AG09319 (cell line): Measurements from ENCODE around the gene CKS1B.

ENCODE experiments used
- DNase-seq: peaks from one replicate; pipeline ENCODE4 v3.0.0-alpha.2; 2010; ENCODE audit warnings: low read depth; ENCODE audit errors: extremely low read depth
- TF ChIP-seq, protein P1 (sequence below): IDR thresholded peaks from 2 replicates; pipeline ENCODE4 v1.5.1; 2011; ENCODE audit warnings: low read depth, mild to moderate bottlenecking, inconsistent platforms, low read length, moderate library complexity

Gene CKS1B

DNA sequence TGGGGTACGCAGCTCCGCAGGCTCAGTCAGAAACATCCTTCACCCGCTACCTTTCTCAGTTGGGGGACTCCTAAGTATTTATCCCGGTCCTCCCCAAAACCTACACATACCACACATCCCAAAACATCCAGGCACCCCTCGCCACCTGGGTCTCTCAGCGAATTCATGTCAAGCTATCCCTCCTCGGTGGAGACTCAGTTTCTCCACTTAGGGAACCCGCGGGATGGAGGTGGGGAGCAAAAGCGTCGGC lies 26.9 kb downstream of the CKS1B start:
- TF ChIP-seq, protein P1, sequence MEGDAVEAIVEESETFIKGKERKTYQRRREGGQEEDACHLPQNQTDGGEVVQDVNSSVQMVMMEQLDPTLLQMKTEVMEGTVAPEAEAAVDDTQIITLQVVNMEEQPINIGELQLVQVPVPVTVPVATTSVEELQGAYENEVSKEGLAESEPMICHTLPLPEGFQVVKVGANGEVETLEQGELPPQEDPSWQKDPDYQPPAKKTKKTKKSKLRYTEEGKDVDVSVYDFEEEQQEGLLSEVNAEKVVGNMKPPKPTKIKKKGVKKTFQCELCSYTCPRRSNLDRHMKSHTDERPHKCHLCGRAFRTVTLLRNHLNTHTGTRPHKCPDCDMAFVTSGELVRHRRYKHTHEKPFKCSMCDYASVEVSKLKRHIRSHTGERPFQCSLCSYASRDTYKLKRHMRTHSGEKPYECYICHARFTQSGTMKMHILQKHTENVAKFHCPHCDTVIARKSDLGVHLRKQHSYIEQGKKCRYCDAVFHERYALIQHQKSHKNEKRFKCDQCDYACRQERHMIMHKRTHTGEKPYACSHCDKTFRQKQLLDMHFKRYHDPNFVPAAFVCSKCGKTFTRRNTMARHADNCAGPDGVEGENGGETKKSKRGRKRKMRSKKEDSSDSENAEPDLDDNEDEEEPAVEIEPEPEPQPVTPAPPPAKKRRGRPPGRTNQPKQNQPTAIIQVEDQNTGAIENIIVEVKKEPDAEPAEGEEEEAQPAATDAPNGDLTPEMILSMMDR, result no peak
- no peak for DNase-seq

DNA sequence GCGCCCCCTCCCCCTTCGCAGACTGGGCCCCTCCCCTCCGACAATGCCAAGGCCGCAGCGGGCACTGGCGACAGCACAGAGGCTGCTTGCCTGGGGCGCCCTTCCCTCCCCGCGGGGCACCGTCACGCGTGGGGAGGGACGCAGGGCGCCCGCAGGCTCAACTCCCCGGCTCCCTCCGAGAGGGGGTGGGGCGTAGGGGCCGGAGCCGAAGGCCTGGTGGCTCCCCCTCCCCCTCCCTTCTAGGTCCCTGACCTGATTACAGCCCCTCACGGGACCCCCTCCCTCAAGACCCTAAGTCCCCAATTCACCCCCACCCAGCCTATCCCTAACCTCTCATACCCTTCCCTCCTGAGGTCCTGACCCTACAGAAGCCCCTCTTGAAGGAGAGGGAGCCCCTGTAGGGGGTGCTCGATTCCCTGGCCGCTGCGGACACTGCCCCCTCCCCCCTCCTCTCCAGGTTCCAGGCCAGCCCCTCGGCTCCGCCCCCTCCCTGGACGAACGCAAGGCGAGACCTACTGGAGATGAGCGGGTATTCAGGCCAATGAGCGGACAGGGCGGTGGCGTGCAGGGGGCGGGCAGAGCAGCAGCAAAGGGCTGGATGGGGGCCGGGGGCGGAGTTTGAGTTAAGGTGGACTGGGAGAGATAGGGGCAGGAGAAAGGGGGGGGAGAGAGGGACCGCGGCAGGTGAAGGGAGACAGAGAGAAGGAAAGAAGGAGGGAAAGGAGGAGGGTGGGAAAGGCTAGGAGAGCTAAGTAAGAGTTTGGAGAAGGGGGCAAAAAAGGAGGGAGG lies 27.4 kb downstream of the CKS1B start:
- DNase-seq, result peak; percentile 98
- TF ChIP-seq, protein P1, result peak; percentile 65

DNA sequence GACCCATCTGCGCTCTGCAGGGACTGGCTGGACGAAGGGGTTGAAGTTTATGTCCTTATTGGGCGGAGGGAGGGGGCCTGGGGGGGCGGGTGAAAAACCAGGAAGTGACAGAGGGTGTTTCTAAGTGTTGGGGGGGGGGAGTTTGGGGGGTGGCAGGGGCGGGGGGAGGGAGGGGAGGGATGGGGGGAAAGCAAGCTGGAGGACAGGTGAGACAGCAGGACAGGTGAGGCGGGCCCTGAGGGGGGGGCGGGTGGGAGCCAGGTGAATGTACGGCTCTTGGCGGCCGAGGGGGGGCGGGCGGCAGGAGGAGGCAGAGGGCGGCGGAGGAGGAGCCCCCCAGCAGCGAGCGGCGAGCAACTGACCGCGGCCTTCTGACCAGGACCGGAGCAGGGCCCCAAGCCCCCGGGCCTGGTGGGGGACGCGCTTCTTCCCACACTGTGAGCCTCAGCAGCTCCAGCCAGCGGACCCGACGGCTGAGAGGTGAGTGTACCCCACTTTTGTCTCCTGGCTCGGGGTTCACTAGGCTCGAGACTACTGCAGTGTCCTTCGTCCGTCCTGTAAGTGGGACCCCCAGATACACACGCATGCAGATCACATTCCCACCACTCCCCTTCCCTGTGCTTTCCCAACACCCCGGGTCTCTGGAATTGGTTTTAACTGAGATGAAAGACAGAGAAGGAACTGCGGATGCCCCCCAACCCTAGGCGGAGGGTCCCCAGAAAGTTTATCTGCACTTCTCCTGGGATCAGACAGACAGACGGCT lies 28.2 kb downstream of the CKS1B start, which contains the start of gene ZBTB7B:
Gene ZBTB7B (plus strand): TSS at position 339 of the 763 bp plus-strand sequence. CDS start 11,859 bp downstream, outside the sequence.
- TF ChIP-seq, protein P1, result no peak; the same call in 1 of the 2 replicates
- DNase-seq, result no peak

DNA sequence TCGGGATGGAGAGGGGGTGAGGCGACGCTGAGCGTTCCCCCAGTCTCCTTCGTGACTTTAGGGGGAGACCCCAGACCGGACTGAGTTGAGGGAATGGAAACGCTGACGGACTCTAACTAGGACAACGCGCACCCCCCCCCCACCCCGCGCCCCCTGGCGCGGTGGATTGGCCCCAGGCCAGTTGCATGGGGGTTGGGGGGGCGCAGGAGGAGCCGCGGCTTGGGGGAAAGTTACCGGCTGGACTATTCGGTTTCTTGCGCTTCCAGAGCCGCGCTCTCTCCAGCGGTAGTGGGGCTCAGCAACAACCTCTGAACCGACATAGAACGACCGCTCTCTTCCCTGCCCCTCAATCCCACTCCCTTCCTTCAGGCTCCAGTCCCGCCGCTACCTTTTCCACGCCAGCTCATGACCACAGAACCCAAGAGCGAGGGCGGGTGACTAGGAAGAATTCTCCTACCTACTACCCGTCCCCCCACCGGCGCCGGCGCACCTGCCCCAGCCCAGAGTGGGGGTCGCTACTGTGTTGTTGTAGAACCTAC lies 28.8 kb downstream of the CKS1B start:
- TF ChIP-seq, protein P1, result no peak
- DNase-seq, result no peak

DNA sequence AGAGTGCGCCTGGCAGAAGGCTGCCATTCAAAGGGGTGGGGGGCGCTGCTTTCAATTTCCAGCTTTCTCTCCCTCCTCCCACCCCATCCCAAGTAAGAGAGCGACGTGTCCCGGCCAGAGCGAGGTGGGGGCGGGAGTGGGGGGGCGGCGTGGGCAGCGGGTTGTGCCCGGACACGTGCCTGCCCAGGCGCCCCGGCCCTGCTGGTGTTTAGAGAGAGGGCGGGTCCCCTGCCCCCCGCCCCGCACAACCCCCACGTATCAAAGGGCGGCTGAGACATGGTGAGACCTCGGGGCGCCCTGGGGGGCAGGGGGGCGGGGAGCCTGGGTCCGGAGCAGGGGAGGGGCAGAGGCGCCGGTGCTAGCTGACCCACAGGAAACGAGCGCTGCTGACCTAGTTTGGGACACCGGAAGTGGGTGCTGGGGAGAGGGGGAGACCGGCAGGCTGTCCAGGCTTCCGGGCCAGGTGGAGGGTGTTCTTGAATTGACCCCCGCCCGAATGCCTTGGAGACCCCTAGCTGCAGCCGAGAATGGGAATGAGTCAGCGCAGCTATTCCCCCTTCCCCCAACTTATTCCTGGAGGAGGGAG lies 29.4 kb downstream of the CKS1B start:
- TF ChIP-seq, protein P1, result no peak
- no peak for DNase-seq

DNA sequence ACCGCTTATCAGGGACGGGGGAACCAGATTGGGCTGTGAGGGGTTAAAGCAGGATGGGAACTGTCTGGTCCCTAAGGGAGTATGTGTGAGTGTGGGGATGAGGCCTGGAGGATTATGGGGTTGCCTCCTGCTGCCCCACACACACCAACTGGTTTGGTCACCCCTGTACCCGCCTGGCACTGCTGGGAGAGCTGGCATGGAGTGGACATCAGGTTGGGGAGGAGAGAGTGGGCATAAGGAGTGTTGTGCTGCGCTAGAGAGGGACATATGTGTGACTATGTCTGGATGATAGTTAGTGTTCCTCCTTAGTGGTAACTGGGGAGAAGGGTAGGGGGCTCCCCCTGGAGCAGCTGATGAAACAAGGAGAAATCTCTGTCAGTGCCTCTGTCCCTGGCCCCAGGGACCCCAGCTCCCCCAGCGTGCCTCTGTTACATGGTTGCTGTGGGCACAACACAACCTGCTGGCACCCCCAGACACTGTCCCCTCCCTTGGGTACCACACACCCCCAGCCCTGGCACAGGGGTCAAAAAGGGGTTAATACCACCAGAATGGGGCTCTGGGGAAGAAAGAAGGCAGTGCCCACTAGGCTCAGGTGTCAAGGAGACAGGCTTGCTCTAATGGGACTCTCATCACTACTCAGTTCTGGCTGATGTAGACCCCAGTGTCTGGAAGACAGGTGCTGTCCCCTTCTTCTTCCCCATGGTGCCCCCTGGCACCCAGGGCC lies 30.0 kb downstream of the CKS1B start:
- TF ChIP-seq, protein P1, result no peak
- DNase-seq, result no peak
